GM12875 (cell line): ENCODE results near the gene SRC.

ENCODE experiments used
- H3K4me3 ChIP-seq: one replicate; pipeline ENCODE4 v1.5.1; 2011; ENCODE audit warnings: low read depth, low read length, control low read depth
- CTCF ChIP-seq: IDR thresholded peaks from 2 replicates; pipeline ENCODE4 v1.5.1; 2011; ENCODE audit warnings: low read depth, mild to moderate bottlenecking, control low read depth, inconsistent platforms, low read length, moderate library complexity, borderline replicate concordance; ENCODE audit not compliant: insufficient read depth

Gene SRC

DNA sequence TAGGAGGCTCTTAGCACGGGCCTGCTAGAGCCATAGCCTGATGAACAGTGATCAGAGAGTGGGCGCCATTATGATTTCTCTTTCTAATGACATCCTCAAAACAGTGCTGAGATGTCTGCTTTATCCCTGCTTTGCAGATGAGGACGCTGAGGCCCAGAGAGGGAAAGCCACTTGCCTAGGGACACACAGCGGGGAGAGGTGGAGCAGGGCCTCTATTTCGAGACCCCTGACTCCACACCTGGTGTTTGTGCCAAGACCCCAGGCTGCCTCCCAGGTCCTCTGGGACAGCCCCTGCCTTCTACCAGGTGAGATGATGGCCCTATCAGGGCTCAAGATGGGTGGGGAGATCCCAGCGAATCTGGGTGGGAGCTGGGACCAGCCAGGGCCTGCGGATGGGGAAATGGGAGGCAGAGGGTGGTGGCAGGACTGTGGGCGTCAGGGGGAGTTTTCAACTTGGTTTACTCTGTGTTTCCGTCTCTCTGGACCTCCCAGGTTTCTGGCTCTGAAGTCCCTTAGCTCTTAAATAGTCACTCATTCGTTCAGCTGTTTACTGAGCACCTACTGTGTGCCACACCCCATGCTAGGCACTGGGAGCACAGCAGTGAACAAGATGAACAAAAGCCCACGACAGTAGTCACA is 36.7 kb downstream of the SRC start:
- TF ChIP-seq CTCF, result no peak
- no peak overlapping the region for H3K4me3 ChIP-seq

- no peak overlapping the region for H3K4me3 ChIP-seq
- TF ChIP-seq CTCF, result no peak
Observed at GRCh38 chr20:37383229-37383989, 37.5 kb downstream of the SRC start.

GRCh38 chr20:37384683-37385174 is 38.8 kb downstream of the SRC start:
- peak; percentile 96 for TF ChIP-seq CTCF
- peak overlapping the region; percentile 15 for H3K4me3 ChIP-seq

DNA sequence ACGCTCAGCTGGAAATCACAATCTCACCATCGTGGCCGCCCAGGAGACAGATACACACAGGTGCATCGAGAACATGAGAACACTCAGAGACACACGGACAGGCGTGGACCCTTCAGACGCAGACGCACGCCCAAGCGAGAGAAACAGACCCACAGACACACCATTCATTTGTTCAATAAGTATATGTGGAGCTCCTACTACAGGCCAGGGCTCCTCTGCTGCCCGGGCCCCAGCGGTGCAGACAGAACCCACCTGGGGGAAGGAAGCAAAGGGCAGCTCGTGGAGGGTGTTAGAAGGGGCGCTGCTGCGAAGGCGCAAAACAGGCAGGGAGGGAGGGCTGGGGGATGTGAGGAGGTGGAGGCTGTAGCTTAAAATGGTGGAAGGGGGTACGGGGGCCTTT is 39.2 kb downstream of the SRC start:
- TF ChIP-seq CTCF, result no peak
- no peak overlapping the region for H3K4me3 ChIP-seq

GRCh38 chr20:37385659-37386504 is 39.9 kb downstream of the SRC start:
- no peak overlapping the region for H3K4me3 ChIP-seq
- no peak for TF ChIP-seq CTCF

- no peak overlapping the region for H3K4me3 ChIP-seq
- no peak for TF ChIP-seq CTCF
Observed at GRCh38 chr20:37386505-37387251, 40.7 kb downstream of the SRC start.
